Esophagus (tissue), 2 donors: Measurements from ENCODE around the gene GABBR2. TPM values are rescaled to one million over a fixed set of nuclear protein-coding genes. Genes with fewer than 3 reads are reported as not detected.

Experiments used
- H3K27ac ChIP-seq, 2 donors: one replicate each; pipeline ENCODE4 v1.5.1; 2013; ENCODE audit warnings: low read depth in 2 of 2, mild to moderate bottlenecking in 2 of 2, inconsistent platforms in 1 of 2, low read length in 1 of 2, moderate library complexity in 1 of 2
- H3K27me3 ChIP-seq, 2 donors: one replicate each; pipeline ENCODE4 v1.6.1; 2013; ENCODE audit warnings: low read length in 2 of 2, control low read depth in 1 of 2, mild to moderate bottlenecking in 1 of 2; ENCODE audit not compliant: insufficient read depth in 2 of 2, control insufficient read depth in 1 of 2
- H3K36me3 ChIP-seq, 2 donors: one replicate each; pipeline ENCODE4 v1.6.1; 2013; ENCODE audit warnings: low read length in 1 of 2; ENCODE audit not compliant: control insufficient read depth in 2 of 2, insufficient read depth in 2 of 2
- H3K4me1 ChIP-seq, 2 donors: one replicate each; pipeline ENCODE4 v1.6.1; 2013; ENCODE audit warnings: low read length in 1 of 2; ENCODE audit not compliant: control insufficient read depth in 2 of 2, insufficient read depth in 2 of 2
- H3K4me3 ChIP-seq, 2 donors: one replicate each; pipeline ENCODE4 v1.5.1; 2013; ENCODE audit warnings: low read length in 2 of 2, mild to moderate bottlenecking in 2 of 2, low read depth in 1 of 2, moderate library complexity in 1 of 2
- H3K9me3 ChIP-seq, 2 donors: one replicate each; pipeline ENCODE4 v1.6.1; 2013; ENCODE audit warnings: mild to moderate bottlenecking in 2 of 2, low read depth in 1 of 2, low read length in 1 of 2, moderate library complexity in 1 of 2; ENCODE audit not compliant: control insufficient read depth in 2 of 2, insufficient read depth in 1 of 2
- WGBS, 2 donors: extraction: QIAGEN DNeasy Blood & Tissue Kit; methylation state at CpG; one replicate each; pipeline ENCODE4 v1.1.7; 2013; 5-methylcytosine and 5-hydroxymethylcytosine counted together
- polyA plus RNA-seq, 2 donors: library from polyadenylated mRNA; stranded (reverse); fragments of 200-250 nt; gene quantifications; one replicate each; pipeline ENCODE4 v1.2.3, GENCODE V29; 2013
- donor health status: healthy with polysubstance abuse.
- donor health status: Bipolar disorder and iron deficiency.

Gene GABBR2
- under 1 TPM in 1 of 2 donors, not detected in 1; under 0.01 TPM for polyA plus RNA-seq

- Histone ChIP-seq H3K27me3 (peaks cover 15 to 16% of the 10 kb centered on the region in 2 donors), H3K27ac (no peak within 1 kb of the TSS), H3K9me3 (peaks cover 0 to 2% of the 10 kb centered on the region in 2 donors), H3K4me1 (peaks cover 5 to 6% of the 10 kb centered on the region in 2 donors), H3K36me3 (no peaks in the 10 kb centered on the region), H3K4me3 (peak within 1 kb of the TSS in 1 of 2 donors; percentile 49)
- 3 to 4% methylated on average over 70 to 111 of the region's 111 CpGs for WGBS, 2 donors
Observed at GRCh38 chr9:98708933-98709911, at the start of gene GABBR2. Gene GABBR2 (minus strand): TSS chr9:98708935. CDS start chr9:98708737, 198 bp downstream.

DNA sequence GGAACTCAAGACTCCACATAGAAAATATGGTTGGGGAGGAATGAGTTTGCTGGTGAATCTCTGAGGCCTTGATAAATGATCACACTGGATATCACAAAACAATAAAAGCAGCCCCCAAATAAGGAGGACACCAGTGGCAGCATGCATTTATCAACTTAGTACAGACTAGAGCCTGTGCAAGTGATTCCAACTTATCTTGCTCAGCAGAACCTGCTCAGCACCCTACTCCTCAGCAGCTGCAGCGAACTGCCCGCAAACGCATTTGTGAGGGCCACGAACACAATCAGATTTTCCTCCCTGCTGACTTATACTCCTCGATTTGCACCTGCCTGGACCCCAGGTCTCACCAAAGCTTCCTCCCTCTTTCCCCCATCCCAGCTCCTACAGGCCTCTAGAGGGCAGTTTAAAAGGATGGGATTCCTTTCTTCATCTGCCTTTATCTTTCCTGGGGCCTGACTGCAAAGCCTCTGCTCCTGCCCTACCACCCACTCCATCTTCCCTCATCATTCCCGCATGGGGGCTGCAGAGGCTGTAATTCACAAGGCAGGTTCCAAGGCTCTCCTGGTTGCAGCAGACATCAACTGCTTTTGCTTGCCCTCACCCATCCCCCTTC lies 46.4 kb upstream of the GABBR2 start:
- Histone ChIP-seq H3K4me3 (no peak overlapping the region), H3K36me3 (peaks cover 9% of the 10 kb centered on the region in 2 donors), H3K27me3 (no peaks in the 10 kb centered on the region), H3K9me3 (no peaks in the 10 kb centered on the region), H3K27ac (no peak overlapping the region), H3K4me1 (no peaks in the 10 kb centered on the region)
- 93 to 95% methylated on average over 6 of the region's 6 CpGs for WGBS, 2 donors

- H3K9me3 ChIP-seq, result no peaks in the 10 kb centered on the region
- no peaks in the 10 kb centered on the region for H3K27me3 ChIP-seq
- H3K4me1 ChIP-seq, result no peaks in the 10 kb centered on the region
- WGBS, 2 donors, result 86 to 88% methylated on average over 2 of the region's 2 CpGs
- no peak overlapping the region for H3K4me3 ChIP-seq
- H3K36me3 ChIP-seq, result peaks cover 9 to 24% of the 10 kb centered on the region in 2 donors
- no peak overlapping the region for H3K27ac ChIP-seq
Observed at GRCh38 chr9:98751210-98751609, 42.5 kb upstream of the GABBR2 start.

DNA sequence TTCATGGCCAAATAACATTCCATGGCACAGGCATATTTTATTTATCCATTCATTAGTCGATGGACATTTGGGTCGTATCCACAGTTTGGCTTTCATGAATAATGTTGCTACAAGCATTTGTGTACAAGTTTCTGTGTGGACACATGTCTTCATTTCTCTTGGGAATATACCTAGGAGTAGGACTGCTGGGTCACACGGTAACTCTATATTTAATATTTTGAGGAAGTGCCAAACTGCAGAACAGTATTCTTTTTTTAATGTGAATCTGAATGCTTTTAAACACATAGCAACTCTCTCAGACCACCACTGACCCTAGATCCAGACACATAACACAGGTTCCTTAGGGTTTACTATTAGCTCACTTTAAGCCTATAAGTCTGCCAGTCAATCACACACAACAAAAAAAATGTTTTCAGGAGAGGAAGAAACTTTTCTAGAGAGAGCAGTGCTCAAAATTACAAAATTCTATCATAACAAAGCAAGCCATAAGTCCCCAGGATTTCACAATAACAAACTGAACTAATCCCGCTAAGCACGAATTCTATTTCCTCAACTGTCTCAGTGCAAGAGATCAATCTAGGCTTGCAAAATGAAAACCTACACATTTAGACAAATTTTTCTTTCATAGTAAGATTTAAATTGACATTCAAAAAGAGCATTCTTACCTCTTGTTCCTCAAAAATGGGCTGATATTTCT lies 41.8 kb upstream of the GABBR2 start:
- no peak overlapping the region for H3K4me3 ChIP-seq
- no peaks in the 10 kb centered on the region for H3K4me1 ChIP-seq
- H3K27me3 ChIP-seq, result no peaks in the 10 kb centered on the region
- peaks cover 9 to 27% of the 10 kb centered on the region in 2 donors for H3K36me3 ChIP-seq
- H3K9me3 ChIP-seq, result no peaks in the 10 kb centered on the region
- 87 to 88% methylated on average over 5 of the region's 5 CpGs for WGBS, 2 donors
- H3K27ac ChIP-seq, result no peak overlapping the region

- peaks cover 8 to 30% of the 10 kb centered on the region in 2 donors for H3K36me3 ChIP-seq
- H3K4me1 ChIP-seq, result no peaks in the 10 kb centered on the region
- WGBS, 2 donors, result 90 to 98% methylated on average over 5 of the region's 5 CpGs
- H3K27ac ChIP-seq, result no peak overlapping the region
- no peaks in the 10 kb centered on the region for H3K9me3 ChIP-seq
- H3K27me3 ChIP-seq, result no peaks in the 10 kb centered on the region
- H3K4me3 ChIP-seq, result no peak overlapping the region
Observed at GRCh38 chr9:98747476-98747875, 38.7 kb upstream of the GABBR2 start.

- peaks cover 8 to 26% of the 10 kb centered on the region in 2 donors for H3K36me3 ChIP-seq
Observed at GRCh38 chr9:98745470-98745869, 36.7 kb upstream of the GABBR2 start.

DNA sequence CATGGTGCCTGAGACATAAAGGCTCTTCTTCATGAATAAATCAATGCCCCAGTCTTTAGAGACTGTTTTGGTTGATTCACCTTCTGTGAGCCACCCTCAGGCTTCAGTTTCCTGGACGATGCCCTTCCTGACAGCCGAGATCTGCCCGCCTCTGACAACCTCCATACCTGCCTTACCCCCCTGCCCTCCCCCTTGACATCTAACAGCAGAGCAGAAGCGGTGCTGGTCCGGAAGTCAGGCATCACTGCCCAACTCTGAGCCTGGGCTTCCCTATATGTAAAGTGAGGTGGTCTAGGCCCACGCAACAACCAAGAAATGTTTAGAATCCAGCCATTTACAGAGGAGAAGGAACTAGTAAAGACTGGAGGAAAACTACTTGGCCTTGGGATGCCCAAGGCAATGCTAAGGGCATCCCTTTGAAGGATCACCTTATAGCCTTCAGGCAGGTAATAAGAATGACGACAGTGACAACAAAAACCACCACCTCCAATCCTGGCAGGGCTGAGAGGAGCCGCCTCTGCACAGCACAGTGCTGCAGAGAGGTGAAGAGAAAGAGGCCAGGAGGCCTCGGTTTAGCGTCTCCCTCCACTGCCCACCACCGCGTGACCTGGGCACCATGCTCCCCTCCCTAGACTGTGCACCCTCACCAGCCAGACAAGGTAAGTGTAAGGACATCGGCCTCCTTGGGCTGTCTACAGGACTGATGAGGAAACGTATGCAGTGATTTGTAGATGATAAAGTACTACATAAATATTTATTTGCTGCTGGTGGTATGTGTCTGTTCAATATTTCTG lies 35.3 kb upstream of the GABBR2 start:
- WGBS, 2 donors, result 91 to 96% methylated on average over 14 of the region's 14 CpGs
- Histone ChIP-seq H3K4me3 (no peak overlapping the region), H3K9me3 (no peaks in the 10 kb centered on the region), H3K36me3 (peaks cover 8 to 23% of the 10 kb centered on the region in 2 donors), H3K27me3 (no peaks in the 10 kb centered on the region), H3K27ac (no peak overlapping the region), H3K4me1 (no peaks in the 10 kb centered on the region)

More at GRCh38 chr9:98745470-98745869, 36.7 kb upstream of the GABBR2 start:
- no peak overlapping the region for H3K4me3 ChIP-seq
- no peaks in the 10 kb centered on the region for H3K27me3 ChIP-seq
- no peaks in the 10 kb centered on the region for H3K4me1 ChIP-seq
- no peak overlapping the region for H3K27ac ChIP-seq
- WGBS, 2 donors, result 84 to 93% methylated on average over 7 of the region's 7 CpGs
- no peaks in the 10 kb centered on the region for H3K9me3 ChIP-seq

DNA sequence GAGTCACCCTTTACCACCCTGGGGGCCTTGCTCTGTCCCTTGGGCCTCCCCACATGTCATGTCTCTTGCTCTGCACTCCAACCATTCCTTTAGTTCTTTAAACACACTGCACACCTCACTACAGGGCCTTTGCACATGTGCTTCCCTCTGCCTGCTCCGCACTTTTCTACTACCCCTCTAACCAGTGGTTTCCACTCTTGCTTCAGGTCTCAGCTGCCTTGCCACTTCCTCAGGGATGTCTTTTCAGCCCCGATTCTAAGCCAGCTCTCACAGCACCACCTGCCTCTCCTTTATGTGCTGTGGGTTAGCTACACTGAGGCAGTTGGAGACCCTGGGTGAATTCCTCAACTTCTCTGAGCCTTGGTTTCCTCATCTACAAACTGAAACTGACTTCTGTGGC lies 34.6 kb upstream of the GABBR2 start:
- H3K9me3 ChIP-seq, result no peaks in the 10 kb centered on the region
- no peak overlapping the region for H3K27ac ChIP-seq
- WGBS, 2 donors, result 94 to 95% methylated on average over 2 of the region's 2 CpGs
- H3K36me3 ChIP-seq, result peaks cover 8 to 21% of the 10 kb centered on the region in 2 donors
- H3K4me1 ChIP-seq, result no peaks in the 10 kb centered on the region
- no peaks in the 10 kb centered on the region for H3K27me3 ChIP-seq
- no peak overlapping the region for H3K4me3 ChIP-seq
